Ascending aorta (tissue), 2 donors: ENCODE data around the gene YIPF1. TPM values are rescaled to one million over a fixed set of nuclear protein-coding genes. Genes with fewer than 3 reads are reported as not detected.
A peak's percentile ranks its signal among the peaks of the same experiment; 100 is the strongest.

ENCODE experiments used
- DNase-seq, 2 donors: peaks; one replicate each; pipeline ENCODE4 v3.0.0-alpha.2; 2019; ENCODE audit warnings: low spot score in 2 of 2
- H3K27ac ChIP-seq, 2 donors: fragments of 200-600 bp; sonication (generic); one replicate each; pipeline ENCODE4 v1.5.1; 2016 to 2017; ENCODE audit warnings: mild to moderate bottlenecking in 1 of 2
- H3K27me3 ChIP-seq: fragments of 200-600 bp; sonication (generic); one replicate; pipeline ENCODE4 v1.5.1; 2017
- H3K36me3 ChIP-seq, 2 donors: fragments of 200-600 bp; sonication (generic); one replicate each; pipeline ENCODE4 v1.5.1; 2016
- H3K4me1 ChIP-seq, 2 donors: fragments of 200-600 bp; sonication (generic); one replicate each; pipeline ENCODE4 v1.5.1; 2016 to 2017; ENCODE audit warnings: mild to moderate bottlenecking in 1 of 2
- H3K4me3 ChIP-seq, 2 donors: fragments of 200-600 bp; sonication (generic); one replicate each; pipeline ENCODE4 v1.5.1; 2016 to 2017; ENCODE audit warnings: mild to moderate bottlenecking in 1 of 2
- H3K9me3 ChIP-seq, 2 donors: fragments of 200-600 bp; sonication (generic); one replicate each; pipeline ENCODE4 v1.5.1; 2016
- CTCF ChIP-seq, 3 experiments: fragments of 200-600 bp in 2 of 3; fragments of 450-650 bp in 1 of 3; sonication (generic) in 2 of 3; IDR thresholded peaks; one replicate each; pipeline ENCODE4 v1.5.1; 2016 to 2019; ENCODE audit warnings: antibody characterized with exemption in 3 of 3, mild to moderate bottlenecking in 1 of 3, moderate library complexity in 1 of 3
- intact Hi-C: fragments of 100-400 bp; cut with DNase I; formaldehyde crosslinking; loops from one replicate; pipeline ENCODE4 v1.15.1; 2023
- total RNA-seq: library from RNA; depleted of rRNA; stranded (reverse); fragments of >200 nt; gene quantifications from one replicate; pipeline ENCODE4 v1.1.0, GENCODE V29; 2016

YIPF1 gene
- total RNA-seq, 1 donor from 2014 or later: 17.0 TPM

GRCh38 chr1:53851571-53852285 is 37.9 kb downstream of the YIPF1 start:
- H3K9me3 ChIP-seq: no peaks in the 10 kb centered on the region
- H3K27ac ChIP-seq: no peak overlapping the region
- no peaks in the 10 kb centered on the region for H3K27me3 ChIP-seq
- no peak overlapping the region for H3K4me3 ChIP-seq
- TF ChIP-seq CTCF (IDR thresholded peaks at IDR 0.05): no peak
- no peaks in the 10 kb centered on the region for H3K4me1 ChIP-seq
- intact Hi-C loops: no loop called here
- peaks cover 43 to 55% of the 10 kb centered on the region in 2 donors for H3K36me3 ChIP-seq
- no peak for DNase-seq

DNA sequence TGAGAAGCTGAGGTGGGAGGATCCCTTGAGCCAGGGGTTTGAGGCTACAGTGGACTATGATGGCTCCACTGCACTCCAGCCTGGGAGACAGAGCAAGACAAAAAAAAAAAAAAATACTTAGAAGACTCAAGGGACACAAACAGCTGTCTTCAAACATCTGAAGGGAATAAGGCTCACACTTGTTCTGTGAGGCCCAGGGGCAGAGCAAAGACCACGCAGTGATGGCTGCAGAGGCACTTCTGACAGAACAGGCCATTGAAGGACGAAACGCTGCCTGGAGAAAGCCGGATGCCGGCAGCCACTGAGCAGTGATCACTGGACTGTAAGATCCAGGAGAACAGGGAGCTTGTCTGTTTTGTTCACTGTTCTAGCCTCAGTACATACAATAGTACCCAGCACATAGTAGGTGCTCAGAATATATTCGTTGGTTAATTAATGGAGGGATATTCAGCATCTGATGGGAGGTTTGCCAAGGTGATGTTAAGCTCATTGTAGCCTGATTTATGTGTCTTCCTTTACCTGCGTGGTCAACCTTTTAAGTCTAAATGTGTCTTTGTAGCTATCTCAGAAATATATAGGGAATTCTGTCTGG is 39.4 kb downstream of the YIPF1 start:
- Histone ChIP-seq H3K4me1 (no peaks in the 10 kb centered on the region), H3K27me3 (no peaks in the 10 kb centered on the region), H3K9me3 (no peaks in the 10 kb centered on the region), H3K27ac (no peak overlapping the region), H3K36me3 (peaks cover 31 to 39% of the 10 kb centered on the region in 2 donors), H3K4me3 (no peak overlapping the region)
- TF ChIP-seq CTCF (IDR thresholded peaks at IDR 0.05): no peak
- intact Hi-C loops: no loop called here
- no peak for DNase-seq

- Histone ChIP-seq H3K27ac (no peak overlapping the region), H3K9me3 (no peaks in the 10 kb centered on the region), H3K36me3 (peaks cover 11 to 17% of the 10 kb centered on the region in 2 donors), H3K4me1 (no peaks in the 10 kb centered on the region), H3K27me3 (no peaks in the 10 kb centered on the region), H3K4me3 (no peak overlapping the region)
- DNase-seq: no peak
- intact Hi-C loops: no loop called here
- no peak for TF ChIP-seq CTCF (IDR thresholded peaks at IDR 0.05)
Measured at GRCh38 chr1:53847980-53848379, 41.6 kb downstream of the YIPF1 start.

DNA sequence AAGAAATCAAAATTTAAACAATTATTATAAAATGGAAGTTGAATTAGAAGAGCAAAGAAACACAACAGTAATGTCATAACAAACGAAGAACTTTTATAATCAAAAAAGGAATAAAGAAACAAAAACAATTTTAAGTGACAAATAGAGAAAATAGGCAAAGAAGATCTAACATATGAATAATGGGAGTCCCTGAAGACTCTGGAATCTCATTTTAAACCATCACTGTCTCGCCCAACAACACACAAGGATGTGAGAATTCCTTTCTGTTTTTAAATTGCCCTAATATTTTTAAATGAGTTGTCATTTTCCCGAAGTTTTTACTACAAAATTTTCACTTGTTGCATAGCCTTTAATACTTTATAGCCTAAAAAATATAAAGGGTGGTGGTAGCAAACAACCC is 47.2 kb downstream of the YIPF1 start:
- H3K4me1 ChIP-seq: peaks cover 0 to 4% of the 10 kb centered on the region in 2 donors
- TF ChIP-seq CTCF (IDR thresholded peaks at IDR 0.05): no peak
- no peaks in the 10 kb centered on the region for H3K27me3 ChIP-seq
- intact Hi-C loops: no loop called here
- no peak for DNase-seq
- H3K4me3 ChIP-seq: no peak overlapping the region
- H3K27ac ChIP-seq: no peak overlapping the region
- no peaks in the 10 kb centered on the region for H3K9me3 ChIP-seq
- H3K36me3 ChIP-seq: no peaks in the 10 kb centered on the region

DNA sequence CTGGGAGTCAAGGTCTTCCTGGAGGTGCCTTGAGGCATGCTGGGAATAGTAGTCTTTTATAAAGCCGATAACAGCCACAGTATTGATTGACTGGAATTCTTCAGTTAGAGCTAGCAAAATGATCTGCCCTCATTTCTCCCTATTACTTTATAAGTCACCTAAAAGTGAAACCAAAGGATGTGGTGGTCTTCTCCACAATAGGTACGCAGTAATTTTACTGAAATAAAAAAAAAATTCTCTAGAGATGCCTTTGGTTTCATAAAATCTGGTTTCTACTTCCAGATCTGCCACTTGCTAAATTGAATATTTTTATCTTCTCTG is 51.0 kb downstream of the YIPF1 start:
- intact Hi-C loops: loop anchor here (1.0 to 5.0 kb wide), 4 partner anchors 49 to 926 kb away; partner anchors contain the start of genes LRRC42, PARS2, TCEANC2 and TMEM59
- peak overlapping the region; percentile 53 to 83 for H3K4me3 ChIP-seq

More for the DNA sequence above, 51.0 kb downstream of the YIPF1 start:
- no peak for TF ChIP-seq CTCF (IDR thresholded peaks at IDR 0.05)
- no peaks in the 10 kb centered on the region for H3K27me3 ChIP-seq
- H3K36me3 ChIP-seq: no peaks in the 10 kb centered on the region
- no peak for DNase-seq
- H3K27ac ChIP-seq: peak overlapping the region in 1 of 2 donors; percentile 97
- no peaks in the 10 kb centered on the region for H3K9me3 ChIP-seq
- peaks cover 0 to 9% of the 10 kb centered on the region in 2 donors for H3K4me1 ChIP-seq
